A673 (cell line): ENCODE data around the gene SCAMP3.

ENCODE experiments used
- CTCF ChIP-seq: fragments of 300-800, 200-600 bp; sonication (generic); conservative IDR thresholded peaks from 2 replicates; pipeline ENCODE4 v1.5.1; 2017; ENCODE audit warnings: low read depth, mild to moderate bottlenecking, antibody characterized with exemption, low read length, moderate library complexity, mixed read lengths
- EZH2 ChIP-seq: fragments of 200-600 bp; sonication (generic); IDR thresholded peaks from 2 replicates; pipeline ENCODE4 v1.6.1; 2017; ENCODE audit warnings: borderline replicate concordance, low read depth, mild to moderate bottlenecking, mixed read lengths, antibody characterized with exemption, low read length; ENCODE audit not compliant: poor library complexity, severe bottlenecking

- TF ChIP-seq CTCF (no peak), EZH2 (no peak)
Observed at GRCh38 chr1:155255243-155256007, 6.7 kb downstream of the SCAMP3 start, which contains the start of gene ENTREP3.
